Colonic mucosa (tissue), 4 donors: ENCODE results near the gene KCNG2. TPM values are rescaled to one million over a fixed set of nuclear protein-coding genes. Genes with fewer than 3 reads are reported as not detected.

Experiments used
- DNase-seq: peaks from one replicate; pipeline ENCODE4 v3.0.0-alpha.2; 2020
- H3K27ac ChIP-seq: fragments of 200-600 bp; one replicate; pipeline ENCODE4 v1.8.0; 2021
- H3K27me3 ChIP-seq: fragments of 200-600 bp; one replicate; pipeline ENCODE4 v1.8.0; 2021
- H3K36me3 ChIP-seq: fragments of 200-600 bp; one replicate; pipeline ENCODE4 v1.8.0; 2021
- H3K4me1 ChIP-seq: fragments of 200-600 bp; one replicate; pipeline ENCODE4 v1.8.0; 2021; ENCODE audit warnings: mild to moderate bottlenecking
- H3K4me3 ChIP-seq: fragments of 200-600 bp; one replicate; pipeline ENCODE4 v1.8.0; 2021
- H3K9ac ChIP-seq, 2 donors: one replicate each; pipeline ENCODE4 v1.7.0; 2013; ENCODE audit warnings: control low read depth in 2 of 2, low read depth in 2 of 2, low read length in 2 of 2
- H3K9me3 ChIP-seq: fragments of 200-600 bp; one replicate; pipeline ENCODE4 v1.8.0; 2021
- CTCF ChIP-seq: fragments of 200-600 bp; IDR thresholded peaks from one replicate; pipeline ENCODE4 v1.8.0; 2022; ENCODE audit warnings: antibody characterized with exemption, mild to moderate bottlenecking
- intact Hi-C: fragments of 100-400 bp; cut with DNase I; formaldehyde crosslinking; loops from one replicate; pipeline ENCODE4 v1.14.1; 2022
- total RNA-seq, 2 donors: library from RNA; stranded (reverse); fragmentation: NEBNext Ultra II Directional in 1 of 2; extraction: Animal tissue kit (Norgen Biotek cat#: 25700) in 1 of 2; gene quantifications; one replicate each; pipeline ENCODE4 v1.2.1, GENCODE V29; 2021
- donor health status: healthy.
- donor health status: DM: no; HTN: no; CAD: no.
- donor health status: DM: no; HTN: no; CAD: no.

KCNG2 gene
- total RNA-seq, 2 donors from 2014 or later = 0.32 TPM; not detected in 1

DNA sequence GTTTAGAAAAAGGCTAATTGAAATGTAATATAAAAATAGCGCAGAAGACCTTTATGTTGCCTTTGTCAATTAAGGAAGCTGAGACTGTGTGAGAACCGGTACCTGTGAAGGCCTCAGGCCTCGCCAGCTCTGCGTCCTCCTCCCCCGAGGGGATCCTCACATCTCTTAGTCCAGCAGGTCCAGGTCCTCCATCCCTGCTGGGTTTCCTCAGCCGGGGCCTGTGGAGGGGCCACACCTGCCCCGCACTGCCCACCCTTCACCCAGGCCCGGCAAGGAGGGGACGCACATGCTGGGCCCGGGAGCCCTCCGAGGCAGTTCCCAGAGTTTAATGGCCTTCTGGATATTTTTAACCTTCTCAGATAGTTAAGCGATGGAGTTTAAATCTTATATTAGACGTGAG, 3.5 kb downstream of the KCNG2 start:
- intact Hi-C loops = no loop called here

GRCh38 chr18:79801641-79802040, 3.9 kb downstream of the KCNG2 start:
- intact Hi-C loops = no loop called here
- Histone ChIP-seq H3K9me3 (no peaks in the 10 kb centered on the region), H3K4me3 (no peak overlapping the region), H3K27ac (no peak overlapping the region), H3K9ac (no peak overlapping the region), H3K36me3 (no peaks in the 10 kb centered on the region), H3K4me1 (peaks cover 5% of the 10 kb centered on the region), H3K27me3 (peaks cover 34% of the 10 kb centered on the region)
- no peak for TF ChIP-seq CTCF
- DNase-seq = no peak

More for the DNA sequence above, 3.5 kb downstream of the KCNG2 start:
- H3K27me3 ChIP-seq = peaks cover 34% of the 10 kb centered on the region
- H3K4me3 ChIP-seq = no peak overlapping the region
- H3K9ac ChIP-seq = no peak overlapping the region
- no peak for DNase-seq
- no peak overlapping the region for H3K27ac ChIP-seq
- no peaks in the 10 kb centered on the region for H3K9me3 ChIP-seq
- TF ChIP-seq CTCF = no peak
- no peaks in the 10 kb centered on the region for H3K36me3 ChIP-seq
- peaks cover 5% of the 10 kb centered on the region for H3K4me1 ChIP-seq

DNA sequence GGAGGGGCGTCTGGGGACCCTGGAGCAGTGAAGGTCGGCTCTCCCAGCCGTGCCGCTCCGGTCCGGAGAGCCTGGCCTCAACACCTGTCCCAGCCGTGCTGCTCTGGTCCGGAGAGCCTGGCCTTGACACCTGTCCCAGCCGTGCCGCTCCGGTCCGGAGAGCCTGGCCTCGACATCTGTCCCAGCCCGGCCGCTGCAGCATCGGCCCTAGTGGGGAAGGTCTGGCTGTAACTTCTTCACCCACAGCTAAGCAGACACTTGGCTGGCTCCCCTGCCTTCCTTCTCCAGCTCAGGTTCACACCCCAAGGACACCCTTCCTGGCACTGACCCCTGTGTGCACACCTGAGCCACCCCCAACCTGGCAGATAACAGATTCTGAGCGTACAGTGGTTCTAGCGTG, 4.6 kb downstream of the KCNG2 start:
- Histone ChIP-seq H3K4me3 (no peak overlapping the region), H3K9me3 (no peaks in the 10 kb centered on the region), H3K4me1 (peaks cover 5% of the 10 kb centered on the region), H3K27ac (no peak overlapping the region), H3K27me3 (peaks cover 27% of the 10 kb centered on the region), H3K9ac (no peak overlapping the region), H3K36me3 (no peaks in the 10 kb centered on the region)
- DNase-seq = no peak
- intact Hi-C loops = no loop called here
- TF ChIP-seq CTCF = no peak

- DNase-seq = no peak
These were observed 5.9 kb downstream of the KCNG2 start for GRCh38 chr18:79803611-79804051.

DNA sequence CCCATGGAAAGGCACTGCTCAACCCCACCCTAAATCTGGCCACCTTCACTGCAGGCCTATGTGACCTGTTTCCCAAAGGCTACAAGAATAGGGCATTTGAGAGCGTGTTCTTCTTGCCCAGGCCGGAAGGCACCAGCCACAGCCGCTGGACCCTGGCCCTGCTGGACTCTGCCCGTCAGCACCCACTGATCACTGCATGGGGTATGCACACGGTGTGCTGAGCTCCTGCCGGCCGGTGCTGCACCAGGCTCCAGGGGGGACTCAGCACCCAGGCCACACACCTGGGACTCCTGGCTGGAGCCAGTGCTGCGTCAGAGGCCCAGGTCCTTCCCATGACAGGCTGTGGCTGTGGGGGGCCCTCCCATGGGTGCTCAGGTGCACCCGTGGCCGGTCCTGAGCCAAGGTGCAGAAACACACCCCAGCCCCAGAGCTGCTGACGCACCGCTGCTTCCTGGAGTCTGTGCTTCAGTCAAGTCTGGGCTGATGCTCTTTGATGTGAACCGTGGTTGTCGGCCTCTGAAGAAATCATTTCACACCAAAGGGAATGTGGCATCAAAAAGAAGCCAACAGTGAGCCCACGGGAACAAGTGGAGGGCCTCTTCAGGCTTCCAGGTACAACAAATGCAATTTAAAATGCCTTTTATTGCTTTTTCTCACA, 6.5 kb downstream of the KCNG2 start:
- no peaks in the 10 kb centered on the region for H3K36me3 ChIP-seq
- H3K9ac ChIP-seq = no peak overlapping the region
- no peaks in the 10 kb centered on the region for H3K9me3 ChIP-seq
- TF ChIP-seq CTCF = no peak
- no peak overlapping the region for H3K27ac ChIP-seq
- H3K27me3 ChIP-seq = peaks cover 8% of the 10 kb centered on the region
- H3K4me1 ChIP-seq = no peaks in the 10 kb centered on the region
- intact Hi-C loops = no loop called here
- DNase-seq = no peak
- H3K4me3 ChIP-seq = no peak overlapping the region

More at GRCh38 chr18:79803611-79804051, 5.9 kb downstream of the KCNG2 start:
- Histone ChIP-seq H3K27ac (no peak overlapping the region), H3K9ac (no peak overlapping the region), H3K4me1 (peaks cover 2% of the 10 kb centered on the region), H3K4me3 (no peak overlapping the region), H3K27me3 (peaks cover 14% of the 10 kb centered on the region), H3K9me3 (no peaks in the 10 kb centered on the region), H3K36me3 (no peaks in the 10 kb centered on the region)
- TF ChIP-seq CTCF = no peak
- intact Hi-C loops = no loop called here
